Vagina (tissue), 2 donors: ENCODE results near the gene MAP3K14. TPM values are rescaled to one million over a fixed set of nuclear protein-coding genes. Genes with fewer than 3 reads are reported as not detected.

Experiments used
- DNase-seq, 2 donors: peaks; one replicate each; pipeline ENCODE4 v3.0.0-alpha.2; 2017; ENCODE audit errors: extremely low spot score in 2 of 2
- H3K27ac ChIP-seq: fragments of 200-600 bp; sonication (generic); one replicate; pipeline ENCODE4 v1.5.1; 2019
- H3K27me3 ChIP-seq: fragments of 200-600 bp; sonication (generic); one replicate; pipeline ENCODE4 v1.5.1; 2019
- H3K36me3 ChIP-seq, 2 donors: fragments of 200-600 bp; sonication (generic); one replicate each; pipeline ENCODE4 v1.5.1; 2017 to 2019
- H3K4me1 ChIP-seq: fragments of 200-600 bp; sonication (generic); one replicate; pipeline ENCODE4 v1.5.1; 2019
- H3K4me3 ChIP-seq, 2 donors: fragments of 200-600 bp; sonication (generic); 1 replicate in 1 of 2; 2 replicates in 1 of 2; pipeline ENCODE4 v1.5.1; 2016 to 2019
- H3K9me3 ChIP-seq: fragments of 200-600 bp; sonication (generic); one replicate; pipeline ENCODE4 v1.5.1; 2019
- CTCF ChIP-seq, 3 experiments: fragments of 450-650 bp in 2 of 3; fragments of 200-600 bp in 1 of 3; sonication (generic) in 1 of 3; IDR thresholded peaks; one replicate each; pipeline ENCODE4 v1.5.1; 2017 to 2019; ENCODE audit warnings: antibody characterized with exemption in 3 of 3, mild to moderate bottlenecking in 2 of 3, moderate library complexity in 2 of 3
- POLR2A ChIP-seq, 2 donors: fragments of 450-650 bp; IDR thresholded peaks; one replicate each; pipeline ENCODE4 v1.6.1; 2017; ENCODE audit warnings: antibody characterized with exemption in 2 of 2, mild to moderate bottlenecking in 2 of 2, moderate library complexity in 2 of 2
- POLR2AphosphoS5 ChIP-seq, 2 donors: sonication (generic); formaldehyde crosslinking; IDR thresholded peaks; one replicate each; pipeline ENCODE4 v1.9.0; 2017; ENCODE audit warnings: antibody characterized with exemption in 2 of 2, mild to moderate bottlenecking in 2 of 2, low read depth in 1 of 2; ENCODE audit not compliant: insufficient read depth in 1 of 2
- intact Hi-C: fragments of 100-400 bp; cut with DNase I; formaldehyde crosslinking; loops from one replicate; pipeline ENCODE4 v1.15.1; 2023
- total RNA-seq: library from RNA; depleted of rRNA; stranded (reverse); fragments of >200 nt; gene quantifications from one replicate; pipeline ENCODE4 v1.2.3, GENCODE V29; 2016

MAP3K14 gene
- total RNA-seq, 1 donor from 2014 or later: 9.8 TPM

- Histone ChIP-seq H3K4me1 (peaks cover 99% of the 10 kb centered on the region), H3K9me3 (no peaks in the 10 kb centered on the region), H3K4me3 (no peak overlapping the region), H3K27ac (peak overlapping the region; percentile 95), H3K36me3 (no peaks in the 10 kb centered on the region), H3K27me3 (no peaks in the 10 kb centered on the region)
- intact Hi-C loops: loop anchor here (10.0 kb wide), 1 partner anchor 166 kb away; the partner anchor contains the start of gene HEXIM1
- no peak for TF ChIP-seq POLR2AphosphoS5 (IDR thresholded peaks at IDR 0.05; ENCODE audit: insufficient read depth in 1 of 2, low read depth in 1 of 2)
- no peak for TF ChIP-seq POLR2A (IDR thresholded peaks at IDR 0.05)
- no peak for TF ChIP-seq CTCF (IDR thresholded peaks at IDR 0.05)
- no peak for DNase-seq
Observed at GRCh38 chr17:45310380-45311324, 6.2 kb downstream of the MAP3K14 start.

GRCh38 chr17:45309400-45309799, 7.4 kb downstream of the MAP3K14 start:
- H3K9me3 ChIP-seq: no peaks in the 10 kb centered on the region
- H3K4me3 ChIP-seq: no peak overlapping the region
- TF ChIP-seq POLR2A (IDR thresholded peaks at IDR 0.05): no peak
- no peak for TF ChIP-seq POLR2AphosphoS5 (IDR thresholded peaks at IDR 0.05; ENCODE audit: insufficient read depth in 1 of 2, low read depth in 1 of 2)
- no peak for TF ChIP-seq CTCF (IDR thresholded peaks at IDR 0.05)
- peaks cover 95% of the 10 kb centered on the region for H3K4me1 ChIP-seq
- DNase-seq: no peak
- intact Hi-C loops: no loop called here
- no peaks in the 10 kb centered on the region for H3K27me3 ChIP-seq
- H3K27ac ChIP-seq: peak overlapping the region; percentile 92
- H3K36me3 ChIP-seq: no peaks in the 10 kb centered on the region

- intact Hi-C loops: no loop called here
- Histone ChIP-seq H3K4me3 (no peak overlapping the region), H3K36me3 (no peaks in the 10 kb centered on the region), H3K27ac (peak overlapping the region; percentile 92), H3K4me1 (peaks cover 89% of the 10 kb centered on the region), H3K27me3 (no peaks in the 10 kb centered on the region), H3K9me3 (no peaks in the 10 kb centered on the region)
- DNase-seq: no peak
- no peak for TF ChIP-seq POLR2AphosphoS5 (IDR thresholded peaks at IDR 0.05; ENCODE audit: insufficient read depth in 1 of 2, low read depth in 1 of 2)
- TF ChIP-seq CTCF (IDR thresholded peaks at IDR 0.05): no peak
Observed at GRCh38 chr17:45308840-45309239, 8.0 kb downstream of the MAP3K14 start.

- Histone ChIP-seq H3K27me3 (no peaks in the 10 kb centered on the region), H3K9me3 (no peaks in the 10 kb centered on the region), H3K36me3 (no peaks in the 10 kb centered on the region), H3K4me3 (no peak overlapping the region), H3K4me1 (peaks cover 87% of the 10 kb centered on the region), H3K27ac (peak overlapping the region; percentile 92)
- intact Hi-C loops: no loop called here
- no peak for DNase-seq
- TF ChIP-seq POLR2AphosphoS5 (IDR thresholded peaks at IDR 0.05; ENCODE audit: insufficient read depth in 1 of 2, low read depth in 1 of 2): no peak
- TF ChIP-seq POLR2A (IDR thresholded peaks at IDR 0.05): no peak
- no peak for TF ChIP-seq CTCF (IDR thresholded peaks at IDR 0.05)
Observed at GRCh38 chr17:45308016-45308365, 8.8 kb downstream of the MAP3K14 start.
